ENCODE data around the gene CELF1.
"Not testable (repeated sequence)": the region's sequence is repeated elsewhere in the genome, so short reads cannot be mapped to it uniquely, and the experiment has no call there.

CELF1 gene

DNA sequence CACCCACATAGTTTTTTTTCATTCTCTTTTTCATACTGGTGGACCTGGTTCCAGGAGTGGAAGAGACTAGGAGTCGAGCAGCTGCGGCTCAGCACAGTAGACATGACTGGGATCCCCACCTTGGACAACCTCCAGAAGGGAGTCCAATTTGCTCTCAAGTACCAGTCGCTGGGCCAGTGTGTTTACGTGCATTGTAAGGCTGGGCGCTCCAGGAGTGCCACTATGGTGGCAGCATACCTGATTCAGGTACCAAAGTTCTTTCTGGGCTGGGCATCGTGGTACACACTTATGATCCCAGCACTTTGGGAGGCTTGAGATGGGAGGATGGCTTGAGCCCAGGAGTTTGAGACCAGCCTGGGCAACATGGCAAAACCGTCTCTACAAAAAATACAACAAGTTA is 16.7 kb upstream of the CELF1 start:
- in situ Hi-C loops (cut with MboI; ENCODE audit: low sequenced_read_pairs, unreplicated experiment) = no loop called here
- no peak for TF ChIP-seq CTCF (IDR thresholded peaks at IDR 0.05; ENCODE audit: borderline replicate concordance, control extremely low read depth, extremely low read depth, insufficient read depth, missing control alignments)
- no peak for DNase-seq (ENCODE audit: low spot score)

GRCh38 chr11:47566149-47566698 is 13.3 kb upstream of the CELF1 start:
- DNase-seq (ENCODE audit: low spot score) = no peak
- no peak for TF ChIP-seq CTCF (IDR thresholded peaks at IDR 0.05; ENCODE audit: borderline replicate concordance, control extremely low read depth, extremely low read depth, insufficient read depth, missing control alignments)
- in situ Hi-C loops (cut with MboI; ENCODE audit: low sequenced_read_pairs, unreplicated experiment) = no loop called here

- DNase-seq (ENCODE audit: low spot score) = peak; percentile 91
- in situ Hi-C loops (cut with MboI; ENCODE audit: low sequenced_read_pairs, unreplicated experiment) = no loop called here
- no peak for TF ChIP-seq CTCF (IDR thresholded peaks at IDR 0.05; ENCODE audit: borderline replicate concordance, control extremely low read depth, extremely low read depth, insufficient read depth, missing control alignments)
These were observed 12.6 kb upstream of the CELF1 start, which contains the start of gene PTPMT1 for GRCh38 chr11:47565340-47566148. Gene PTPMT1, plus strand, starts transcription at chr11:47565599. Its CDS starts 24 bp downstream, at chr11:47565623.

- no peak for DNase-seq (ENCODE audit: low spot score)
- TF ChIP-seq CTCF (IDR thresholded peaks at IDR 0.05; ENCODE audit: borderline replicate concordance, control extremely low read depth, extremely low read depth, insufficient read depth, missing control alignments) = no peak
- in situ Hi-C loops (cut with MboI; ENCODE audit: low sequenced_read_pairs, unreplicated experiment) = no loop called here
These were observed 12.0 kb upstream of the CELF1 start for GRCh38 chr11:47564933-47565339.

GRCh38 chr11:47564366-47564765 is 11.4 kb upstream of the CELF1 start:
- DNase-seq (ENCODE audit: low spot score); in situ Hi-C loops (cut with MboI; ENCODE audit: low sequenced_read_pairs, unreplicated experiment): not testable (repeated sequence)

DNA sequence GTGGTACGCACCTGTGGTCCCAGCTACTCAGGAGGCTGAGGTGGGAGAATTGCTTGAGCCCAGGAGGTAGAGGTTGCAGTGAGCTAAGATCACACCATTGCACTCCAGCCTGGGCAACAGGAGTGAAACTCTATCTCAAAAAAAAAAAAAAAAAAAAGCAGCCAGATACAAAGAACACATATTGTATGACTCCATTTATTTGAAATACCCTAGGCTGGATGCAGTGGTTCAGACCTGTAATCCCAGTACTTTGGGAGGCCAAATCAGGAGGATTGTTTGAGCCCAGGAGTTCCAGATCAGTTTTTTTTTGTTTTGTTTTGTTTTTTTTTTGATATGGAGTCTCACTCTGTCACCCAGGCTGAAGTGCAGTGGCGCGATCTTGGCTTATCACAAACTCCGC is 9.5 kb upstream of the CELF1 start:
- in situ Hi-C loops (cut with MboI; ENCODE audit: low sequenced_read_pairs, unreplicated experiment) = not testable (repeated sequence)

DNA sequence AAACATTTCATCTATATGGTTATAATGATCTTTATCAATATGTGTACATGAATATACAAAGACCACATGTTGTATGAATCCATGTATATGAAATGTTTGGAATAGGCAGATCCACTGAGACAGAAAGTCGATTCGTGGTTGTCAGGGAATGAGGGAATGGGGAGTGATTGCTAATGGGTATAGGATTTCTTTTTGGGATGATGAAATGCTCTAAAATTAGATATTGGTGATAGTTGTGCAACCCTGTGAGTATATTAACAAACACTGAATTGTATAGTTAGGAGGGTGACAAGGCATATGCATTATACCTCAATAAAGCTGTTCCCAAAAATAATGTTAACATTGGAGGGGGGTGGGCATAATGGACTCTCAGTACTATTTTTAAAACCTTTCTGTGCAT is 7.5 kb upstream of the CELF1 start:
- no peak for TF ChIP-seq CTCF (IDR thresholded peaks at IDR 0.05; ENCODE audit: borderline replicate concordance, control extremely low read depth, extremely low read depth, insufficient read depth, missing control alignments)
- DNase-seq (ENCODE audit: low spot score) = no peak

More for the DNA sequence above, 9.5 kb upstream of the CELF1 start:
- not testable (repeated sequence) for DNase-seq (ENCODE audit: low spot score)

More for the DNA sequence above, 7.5 kb upstream of the CELF1 start:
- in situ Hi-C loops (cut with MboI; ENCODE audit: low sequenced_read_pairs, unreplicated experiment) = no loop called here

All from GM13976 (cell line).